Fibroblast of the aortic adventitia (primary cell): ENCODE results near the gene PODN. TPM values are rescaled to one million over a fixed set of nuclear protein-coding genes. Genes with fewer than 3 reads are reported as not detected.
A peak's percentile ranks its signal among the peaks of the same experiment; 100 is the strongest.

Experiments used
- DNase-seq: peaks from one replicate; pipeline ENCODE4 v3.0.0-alpha.2; 2010; ENCODE audit warnings: low read depth
- H3K4me3 ChIP-seq: 2 replicates; pipeline ENCODE4 v1.5.1; 2011; ENCODE audit warnings: low read depth, mild to moderate bottlenecking, control low read depth, low read length, moderate library complexity
- CTCF ChIP-seq: IDR thresholded peaks from 2 replicates; pipeline ENCODE4 v1.5.1; 2011; ENCODE audit warnings: mild to moderate bottlenecking, low read length, control low read depth, inconsistent platforms; ENCODE audit not compliant: insufficient read depth
- total RNA-seq: library from RNA; depleted of rRNA; stranded (reverse); fragments of >200 nt; gene quantifications from 2 replicates; pipeline ENCODE4 v1.2.3, GENCODE V29; 2012; ENCODE audit warnings: low replicate concordance

Gene PODN
- total RNA-seq, 1 donor = 47.5 TPM

- H3K4me3 ChIP-seq = peak overlapping the region; percentile 81
- DNase-seq = no peak
- peak; percentile 7 for TF ChIP-seq CTCF
Measured at GRCh38 chr1:53062708-53063591, 937 bp downstream of the PODN start.

- TF ChIP-seq CTCF = no peak
- no peak for DNase-seq
- H3K4me3 ChIP-seq = peak overlapping the region; percentile 81
Measured at GRCh38 chr1:53063744-53064515, 1.9 kb downstream of the PODN start.

- no peak for DNase-seq
- H3K4me3 ChIP-seq = no peak overlapping the region
- no peak for TF ChIP-seq CTCF
Measured at GRCh38 chr1:53065391-53065790, 3.4 kb downstream of the PODN start.

GRCh38 chr1:53066488-53066887 lies 4.5 kb downstream of the PODN start:
- DNase-seq = no peak
- TF ChIP-seq CTCF = no peak
- H3K4me3 ChIP-seq = no peak overlapping the region

GRCh38 chr1:53066891-53067738 lies 5.1 kb downstream of the PODN start:
- no peak for TF ChIP-seq CTCF
- DNase-seq = peak; percentile 33
- no peak overlapping the region for H3K4me3 ChIP-seq

- H3K4me3 ChIP-seq = no peak overlapping the region
- DNase-seq = no peak
- TF ChIP-seq CTCF = no peak
Measured at GRCh38 chr1:53067886-53068285, 5.9 kb downstream of the PODN start.
